Breast epithelium (tissue), 3 donors: ENCODE data around the gene PEX10.

Experiments
- POLR2A ChIP-seq: fragments of 450-650 bp; IDR thresholded peaks from one replicate; pipeline ENCODE4 v1.6.1; 2016; ENCODE audit warnings: antibody characterized with exemption, mild to moderate bottlenecking, moderate library complexity
- TF ChIP-seq, protein P1 (sequence below), 3 donors: fragments of 450-650 bp; IDR thresholded peaks; one replicate each; pipeline ENCODE4 v1.5.1; 2016 to 2017; ENCODE audit warnings: antibody characterized with exemption in 3 of 3, mild to moderate bottlenecking in 3 of 3, moderate library complexity in 3 of 3

DNA sequence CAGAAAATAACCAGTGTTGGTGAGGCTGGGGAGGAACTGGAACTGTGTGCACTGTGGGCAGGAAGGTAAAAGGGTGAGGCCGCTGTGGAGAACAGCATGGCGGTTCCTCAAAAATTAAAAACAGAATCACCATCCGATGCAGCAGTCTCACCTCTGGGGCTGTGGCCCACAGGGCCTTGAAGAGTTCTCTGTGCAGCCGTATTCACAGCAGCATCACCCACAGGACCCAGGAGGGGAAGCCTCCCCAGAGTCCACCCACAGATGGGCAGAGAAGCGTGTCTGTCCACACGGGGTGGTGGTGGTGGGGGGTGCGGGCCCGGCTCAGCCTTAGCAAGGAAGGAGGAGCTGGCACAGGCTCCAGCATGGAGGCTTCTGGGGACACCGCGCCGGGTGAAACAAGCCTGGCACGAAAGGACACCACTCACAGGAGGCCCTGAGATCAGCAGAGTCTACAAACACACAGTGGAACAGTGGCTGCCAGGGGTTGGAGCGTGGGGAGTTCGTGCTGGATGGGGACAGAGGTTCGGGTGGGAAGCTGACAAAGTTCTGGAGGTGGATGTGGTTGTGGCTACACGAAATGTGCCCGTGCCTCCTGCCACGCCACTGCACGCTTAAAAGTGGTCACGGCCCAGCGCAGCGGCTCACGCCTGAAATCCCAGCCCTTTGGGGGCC, 32.5 kb downstream of the PEX10 start:
- TF ChIP-seq, protein P1, sequence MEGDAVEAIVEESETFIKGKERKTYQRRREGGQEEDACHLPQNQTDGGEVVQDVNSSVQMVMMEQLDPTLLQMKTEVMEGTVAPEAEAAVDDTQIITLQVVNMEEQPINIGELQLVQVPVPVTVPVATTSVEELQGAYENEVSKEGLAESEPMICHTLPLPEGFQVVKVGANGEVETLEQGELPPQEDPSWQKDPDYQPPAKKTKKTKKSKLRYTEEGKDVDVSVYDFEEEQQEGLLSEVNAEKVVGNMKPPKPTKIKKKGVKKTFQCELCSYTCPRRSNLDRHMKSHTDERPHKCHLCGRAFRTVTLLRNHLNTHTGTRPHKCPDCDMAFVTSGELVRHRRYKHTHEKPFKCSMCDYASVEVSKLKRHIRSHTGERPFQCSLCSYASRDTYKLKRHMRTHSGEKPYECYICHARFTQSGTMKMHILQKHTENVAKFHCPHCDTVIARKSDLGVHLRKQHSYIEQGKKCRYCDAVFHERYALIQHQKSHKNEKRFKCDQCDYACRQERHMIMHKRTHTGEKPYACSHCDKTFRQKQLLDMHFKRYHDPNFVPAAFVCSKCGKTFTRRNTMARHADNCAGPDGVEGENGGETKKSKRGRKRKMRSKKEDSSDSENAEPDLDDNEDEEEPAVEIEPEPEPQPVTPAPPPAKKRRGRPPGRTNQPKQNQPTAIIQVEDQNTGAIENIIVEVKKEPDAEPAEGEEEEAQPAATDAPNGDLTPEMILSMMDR (IDR thresholded peaks at IDR 0.05): no peak
- no peak for TF ChIP-seq POLR2A
